NCI-H1092 treated with DMSO at 0.1 percent for 48 hours (cell line): ENCODE results near the gene ACTN4.
A peak's percentile ranks its signal among the peaks of the same experiment; 100 is the strongest.

Source experiments
- DNase-seq: peaks from one replicate; lab custom pipeline; 2025; lab: John Stamatoyannopoulos, UW

Gene ACTN4

DNA sequence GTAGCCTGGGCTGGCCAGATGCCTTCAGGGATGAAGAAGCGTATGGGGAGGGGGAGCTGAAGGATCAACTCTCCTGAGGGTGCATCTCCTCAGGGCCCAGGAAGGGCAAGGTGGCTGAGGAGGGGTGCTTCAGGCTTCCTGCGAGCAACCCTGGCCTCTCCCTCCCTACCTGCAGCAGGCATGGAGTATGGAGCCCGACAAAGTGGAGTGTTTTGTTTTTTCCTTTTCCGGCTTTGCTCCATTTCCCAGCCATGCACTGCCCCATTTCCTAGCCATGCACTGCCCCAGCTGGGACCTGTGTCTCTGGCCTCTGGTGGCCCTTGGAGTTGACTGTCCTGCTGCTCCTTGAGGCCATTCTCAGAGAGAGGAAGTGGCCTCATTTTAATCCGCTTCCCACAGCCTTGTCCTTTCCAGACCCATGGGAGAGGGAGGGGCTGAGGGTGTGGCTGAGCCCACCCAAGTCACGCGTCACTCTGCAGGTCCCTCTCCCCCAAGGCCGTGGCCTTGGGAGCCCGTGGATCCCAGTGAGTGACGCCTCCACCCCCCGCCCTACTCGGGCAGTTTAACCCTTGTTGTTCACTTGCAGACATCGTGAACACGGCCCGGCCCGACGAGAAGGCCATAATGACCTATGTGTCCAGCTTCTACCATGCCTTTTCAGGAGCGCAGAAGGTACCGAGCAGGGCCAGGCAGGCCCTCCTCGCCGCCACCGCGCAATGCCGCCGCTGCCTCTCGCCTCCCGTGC lies 62.4 kb downstream of the ACTN4 start:
- no peak for DNase-seq

DNA sequence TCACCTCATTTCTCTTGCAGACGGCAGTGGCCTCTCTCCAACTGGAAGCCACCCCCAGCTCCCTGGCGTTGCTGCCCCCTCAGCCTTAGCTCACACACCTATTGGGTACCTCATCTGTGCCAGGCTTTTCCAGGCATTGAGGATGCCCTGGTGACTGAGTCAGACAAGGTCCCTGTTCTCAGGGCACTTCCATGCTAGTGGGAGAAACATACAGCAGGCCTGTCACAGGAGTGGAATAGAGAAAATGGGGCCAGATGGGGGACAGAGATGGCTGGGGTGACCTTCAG lies 62.9 kb downstream of the ACTN4 start:
- no peak for DNase-seq

DNA sequence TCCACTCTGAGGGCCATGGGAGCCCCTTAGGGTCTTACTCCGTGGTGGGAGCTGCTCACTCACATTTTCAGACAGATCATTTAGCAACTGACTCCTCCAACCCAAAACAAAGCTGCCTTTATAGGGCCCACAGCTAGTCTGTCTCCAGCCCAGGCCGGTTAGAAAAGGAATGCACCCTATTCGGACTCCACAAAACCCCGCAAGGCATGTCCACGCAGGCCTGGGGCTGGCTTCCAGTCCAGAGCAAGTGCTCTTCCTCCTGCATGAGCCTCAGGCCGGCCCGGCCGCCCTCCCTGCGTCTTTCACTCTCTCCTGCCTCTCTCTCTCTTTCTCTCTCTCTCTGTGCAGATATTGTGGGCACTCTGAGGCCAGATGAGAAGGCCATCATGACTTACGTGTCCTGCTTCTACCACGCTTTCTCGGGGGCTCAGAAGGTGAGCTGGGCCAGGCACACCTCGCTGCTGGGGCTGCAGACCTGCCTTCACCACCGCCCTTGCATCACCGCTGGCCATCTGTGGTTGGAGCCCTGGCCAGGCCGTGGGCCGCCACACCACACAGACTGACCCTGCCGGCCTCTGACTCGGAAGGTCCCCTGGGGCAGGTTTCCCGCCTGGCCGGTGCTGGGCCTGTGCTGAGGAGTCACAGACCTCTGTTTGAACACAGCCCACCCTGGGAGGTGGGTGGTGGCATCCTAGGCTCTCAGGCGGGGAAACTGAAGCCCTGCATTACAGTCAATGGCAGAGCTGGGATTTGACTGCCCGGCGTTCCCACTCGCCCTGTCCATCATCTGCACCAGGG lies 63.7 kb downstream of the ACTN4 start:
- no peak for DNase-seq

DNA sequence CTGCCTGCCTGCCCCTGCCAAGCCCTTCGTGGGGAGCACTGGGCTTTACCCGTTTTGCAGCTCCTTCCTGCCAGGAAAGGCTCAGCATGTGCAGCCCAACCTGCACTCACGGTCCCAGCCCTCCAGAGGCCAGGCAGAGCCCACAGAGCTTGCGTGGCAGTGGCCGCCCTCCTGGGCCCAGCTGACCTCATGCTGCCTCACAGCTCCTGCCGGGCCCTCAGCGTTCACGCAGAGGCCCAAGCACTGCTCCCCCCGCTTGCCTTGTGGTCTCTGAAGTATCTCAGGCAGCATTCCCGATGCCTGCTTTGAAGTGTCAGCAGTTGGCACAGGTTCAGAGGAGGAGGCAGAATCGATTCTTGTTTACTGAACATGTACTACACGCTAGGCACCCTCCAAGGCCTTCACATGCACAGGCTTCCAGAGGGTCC lies 64.3 kb downstream of the ACTN4 start:
- no peak for DNase-seq

DNA sequence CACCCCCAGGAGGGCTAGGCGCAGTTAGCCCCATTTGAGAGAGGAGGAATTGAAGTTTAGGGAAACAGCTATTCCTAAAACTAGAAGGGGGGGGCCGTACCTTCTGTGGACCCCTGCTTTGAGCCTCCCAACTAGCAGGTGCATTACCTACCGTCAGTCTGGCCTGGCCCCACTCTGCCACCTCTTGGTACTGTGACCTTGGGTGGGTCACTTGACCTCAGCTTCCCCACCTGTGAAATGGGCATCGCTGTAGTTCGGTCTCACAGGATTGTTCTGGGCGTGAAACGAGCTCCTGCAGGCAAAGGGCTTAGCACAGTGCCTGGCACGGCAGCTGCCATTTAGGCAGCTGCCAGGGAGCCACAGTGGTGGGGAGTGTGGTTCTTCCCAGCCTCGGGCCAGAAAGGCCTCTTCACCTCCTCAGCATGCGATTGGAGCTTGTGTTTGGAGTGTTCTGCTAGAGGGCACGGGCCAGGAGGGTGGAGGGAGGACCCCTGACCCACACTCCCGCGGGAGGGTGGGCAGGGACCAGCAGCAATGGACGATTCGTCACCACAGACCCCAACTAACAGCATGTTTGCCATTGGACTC lies 64.8 kb downstream of the ACTN4 start:
- DNase-seq: no peak

DNA sequence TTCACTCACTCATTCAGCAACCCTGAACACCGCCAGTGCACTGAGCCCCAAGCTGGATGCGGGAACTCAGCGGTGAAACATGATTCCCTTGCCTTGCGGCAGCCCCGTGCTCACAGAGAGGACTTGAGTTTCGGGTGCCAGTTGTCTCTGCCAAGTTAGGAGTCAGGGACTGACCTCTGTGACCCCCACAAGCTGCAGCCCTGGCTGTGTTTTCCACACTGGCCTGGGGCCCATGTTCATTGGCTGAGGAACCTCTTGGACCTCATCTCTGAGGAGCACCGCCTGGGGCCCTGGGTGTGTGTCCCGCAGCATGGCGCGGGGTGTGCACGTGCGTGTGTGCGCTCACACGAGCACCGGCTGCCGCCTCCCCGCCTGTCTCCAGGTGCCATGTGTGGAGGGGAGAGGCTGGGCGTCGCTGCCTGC lies 65.8 kb downstream of the ACTN4 start:
- no peak for DNase-seq

DNA sequence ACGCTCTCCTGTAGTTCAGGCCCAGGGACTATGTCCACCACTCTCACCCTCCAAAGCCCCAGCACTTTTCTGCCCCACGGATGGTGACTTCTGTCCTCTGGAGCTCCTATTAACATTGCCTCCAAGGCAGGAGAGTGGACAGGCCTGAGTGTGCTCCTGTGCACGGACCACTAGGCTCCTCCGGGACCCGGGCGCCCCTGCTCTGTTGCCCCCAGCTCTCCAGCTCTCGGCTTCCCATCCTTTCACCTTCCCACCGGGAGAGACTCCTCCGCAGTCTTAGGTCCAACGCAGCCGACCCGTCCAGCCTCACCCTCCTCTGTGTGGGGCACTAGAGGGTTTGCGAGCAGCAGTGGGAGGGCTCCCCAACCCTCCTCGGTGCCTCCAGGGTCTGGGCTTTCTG lies 66.4 kb downstream of the ACTN4 start:
- no peak for DNase-seq

DNA sequence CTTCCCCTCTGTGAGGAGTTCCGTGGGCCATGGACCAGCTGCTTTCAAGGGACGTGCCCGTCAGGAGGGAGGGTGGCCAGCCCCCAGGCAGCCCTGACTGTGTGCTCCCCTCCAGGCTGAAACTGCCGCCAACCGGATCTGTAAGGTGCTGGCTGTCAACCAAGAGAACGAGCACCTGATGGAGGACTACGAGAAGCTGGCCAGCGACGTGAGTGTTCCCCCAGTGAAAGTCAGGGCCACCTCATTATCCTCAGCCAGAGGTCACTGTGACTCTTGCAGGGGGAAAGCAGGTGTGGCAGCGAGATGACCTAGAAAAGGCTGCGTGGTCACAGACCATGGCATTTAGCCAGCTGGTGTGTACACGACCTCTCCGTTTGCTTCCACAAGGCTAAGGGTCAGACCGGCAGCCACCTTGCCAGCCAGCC lies 66.9 kb downstream of the ACTN4 start:
- no peak for DNase-seq

DNA sequence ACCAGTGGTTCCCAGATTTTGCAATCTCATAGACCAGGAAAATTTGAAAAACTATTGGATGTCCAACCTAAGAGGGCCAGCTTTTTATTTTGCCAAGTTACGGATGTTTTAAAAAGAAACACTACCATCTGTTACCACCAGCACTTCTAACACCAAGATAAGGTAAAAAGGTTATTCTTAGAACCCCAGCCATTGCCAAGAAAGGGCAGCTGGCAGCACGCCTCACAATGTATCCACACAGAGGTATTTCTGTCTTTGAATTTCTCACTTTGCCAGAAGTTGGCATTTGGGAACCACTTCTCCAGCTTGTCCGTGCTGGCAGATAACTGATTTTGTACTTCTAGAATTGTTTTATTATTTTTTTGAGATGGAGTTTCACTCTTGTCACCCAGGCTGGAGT lies 68.1 kb downstream of the ACTN4 start:
- no peak for DNase-seq

DNA sequence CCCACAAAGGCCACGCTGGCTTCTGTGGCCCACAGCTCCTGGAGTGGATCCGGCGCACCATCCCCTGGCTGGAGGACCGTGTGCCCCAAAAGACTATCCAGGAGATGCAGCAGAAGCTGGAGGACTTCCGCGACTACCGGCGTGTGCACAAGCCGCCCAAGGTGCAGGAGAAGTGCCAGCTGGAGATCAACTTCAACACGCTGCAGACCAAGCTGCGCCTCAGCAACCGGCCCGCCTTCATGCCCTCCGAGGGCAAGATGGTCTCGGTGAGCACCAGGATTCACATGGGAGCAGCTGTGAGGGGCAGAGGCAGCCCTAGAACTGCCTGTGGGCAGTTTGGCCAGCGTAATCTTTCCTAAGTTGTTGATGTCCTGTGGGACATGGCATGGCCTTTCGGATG lies 69.6 kb downstream of the ACTN4 start:
- no peak for DNase-seq

DNA sequence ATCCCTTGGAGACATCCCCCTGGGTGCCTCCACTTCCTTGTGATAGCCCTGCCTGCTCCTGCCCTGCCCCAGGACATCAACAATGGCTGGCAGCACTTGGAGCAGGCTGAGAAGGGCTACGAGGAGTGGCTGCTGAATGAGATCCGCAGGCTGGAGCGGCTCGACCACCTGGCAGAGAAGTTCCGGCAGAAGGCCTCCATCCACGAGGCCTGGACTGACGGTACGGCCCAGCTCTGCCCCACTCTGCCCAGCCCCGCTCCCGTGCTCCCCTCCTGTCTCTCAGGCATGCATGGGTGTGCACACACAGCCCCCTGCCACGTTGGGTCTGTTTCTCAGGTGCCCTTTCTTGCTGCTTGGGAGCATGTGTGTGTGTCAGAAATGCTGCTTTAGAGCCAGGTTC lies 70.4 kb downstream of the ACTN4 start:
- DNase-seq: no peak

DNA sequence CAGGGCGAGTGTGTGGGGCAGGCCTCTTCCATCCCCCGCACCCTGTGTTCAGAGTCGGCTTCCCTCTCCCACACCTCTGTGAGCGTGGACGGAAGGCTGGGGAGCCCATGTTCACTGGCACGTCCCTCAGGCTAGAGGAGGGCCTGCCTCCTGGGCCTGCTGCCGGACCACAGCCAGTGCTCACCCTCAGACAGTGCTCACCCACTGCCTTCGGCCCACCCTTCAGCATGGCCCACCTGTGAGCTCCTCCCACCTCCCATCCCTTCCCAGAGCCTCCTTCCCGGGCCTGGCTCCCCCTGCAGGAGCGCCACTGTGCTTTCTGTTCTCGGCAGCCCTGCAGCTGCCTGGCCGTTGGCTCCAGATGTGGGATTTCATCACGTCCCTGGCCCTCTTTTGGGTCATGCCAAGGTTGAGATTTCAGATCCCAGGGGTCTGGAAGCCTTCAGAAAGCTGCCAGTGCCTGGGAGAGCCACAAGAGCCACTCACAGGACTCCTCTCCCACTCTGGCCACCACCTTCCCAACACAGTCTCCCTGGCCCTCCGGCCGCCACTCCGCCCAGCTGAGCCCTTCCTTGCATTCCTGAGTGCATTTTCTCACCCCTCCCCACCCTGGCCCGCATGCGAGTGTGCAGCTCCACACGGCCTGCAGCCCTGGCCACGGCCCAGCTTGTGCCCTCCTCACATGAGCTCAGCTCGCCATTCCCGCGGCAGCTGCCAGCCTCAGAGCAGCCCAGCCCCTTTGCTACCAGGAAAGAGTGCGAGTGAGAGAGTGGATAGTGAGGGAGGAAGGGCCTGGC lies 71.5 kb downstream of the ACTN4 start:
- DNase-seq: no peak

DNA sequence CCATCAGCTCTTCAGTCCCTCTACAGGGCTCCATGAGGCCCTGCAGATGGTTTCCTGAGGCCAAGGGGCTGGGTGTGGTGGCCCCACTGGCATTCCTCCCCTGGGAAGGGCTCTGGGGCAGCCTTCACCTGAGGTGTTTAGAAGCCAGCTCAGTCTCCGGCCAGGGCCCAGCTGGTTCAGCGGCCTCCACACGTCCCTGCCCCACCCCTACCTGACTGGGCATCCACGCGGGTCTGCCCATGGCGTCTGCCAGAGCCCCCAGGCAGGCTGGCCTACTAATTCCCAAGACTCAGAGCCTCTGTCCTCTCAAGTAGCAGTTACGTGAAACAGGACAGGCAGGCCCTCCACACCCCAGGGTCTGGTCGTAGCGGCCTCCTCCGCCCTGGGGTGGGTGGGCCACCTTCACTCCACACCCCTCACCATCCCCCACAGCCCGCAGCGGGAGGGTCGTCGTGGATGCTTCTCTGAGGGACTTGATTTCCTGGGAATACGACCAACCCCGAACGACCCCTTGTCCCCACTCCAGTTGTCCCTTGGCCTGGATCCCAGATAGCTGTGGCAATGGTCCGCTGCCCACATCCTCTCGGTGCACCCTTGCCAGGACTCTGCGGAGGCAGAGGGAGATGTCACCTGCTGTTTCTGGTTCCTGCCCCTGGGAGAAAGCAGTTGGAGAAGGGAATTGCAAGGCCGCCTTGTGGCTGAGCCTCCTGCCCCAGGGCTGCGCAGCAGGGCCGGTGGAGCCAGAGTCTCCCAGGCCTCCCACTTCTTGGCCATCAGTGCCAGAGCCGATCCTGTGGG lies 72.5 kb downstream of the ACTN4 start:
- DNase-seq: peak; percentile 16

DNA sequence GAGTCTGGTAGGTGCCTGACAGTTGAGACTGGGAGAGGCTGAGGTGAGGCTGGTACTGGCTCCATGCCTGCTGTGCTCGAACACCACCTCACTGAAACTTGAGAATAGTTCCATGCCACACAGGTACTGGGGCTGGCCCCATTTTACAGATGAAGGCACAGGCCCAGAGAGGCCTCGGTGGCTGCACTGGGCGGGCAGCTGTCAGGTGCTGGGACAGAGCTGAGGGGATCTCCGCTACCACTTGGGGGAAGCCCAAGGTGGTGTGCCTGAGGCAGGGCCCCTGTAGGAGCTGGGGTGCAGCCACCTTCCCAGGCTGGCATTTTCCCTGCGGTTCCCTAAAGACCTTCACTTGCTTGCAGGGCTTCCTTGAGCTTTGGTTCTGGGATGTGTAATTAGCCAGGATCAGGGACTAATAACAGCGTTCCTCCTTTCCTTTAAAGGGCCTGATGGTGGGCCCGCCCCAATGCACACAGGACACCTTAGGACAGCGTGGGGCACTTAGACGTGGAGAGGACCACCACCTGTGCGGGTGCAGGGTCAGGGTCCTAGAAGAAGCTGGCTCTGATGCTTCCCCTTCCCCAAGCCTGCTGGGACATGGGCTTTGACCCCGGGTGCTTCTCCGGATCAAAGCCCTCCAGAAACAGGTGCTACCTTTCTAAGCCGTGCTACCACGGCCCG lies 73.2 kb downstream of the ACTN4 start:
- no peak for DNase-seq

DNA sequence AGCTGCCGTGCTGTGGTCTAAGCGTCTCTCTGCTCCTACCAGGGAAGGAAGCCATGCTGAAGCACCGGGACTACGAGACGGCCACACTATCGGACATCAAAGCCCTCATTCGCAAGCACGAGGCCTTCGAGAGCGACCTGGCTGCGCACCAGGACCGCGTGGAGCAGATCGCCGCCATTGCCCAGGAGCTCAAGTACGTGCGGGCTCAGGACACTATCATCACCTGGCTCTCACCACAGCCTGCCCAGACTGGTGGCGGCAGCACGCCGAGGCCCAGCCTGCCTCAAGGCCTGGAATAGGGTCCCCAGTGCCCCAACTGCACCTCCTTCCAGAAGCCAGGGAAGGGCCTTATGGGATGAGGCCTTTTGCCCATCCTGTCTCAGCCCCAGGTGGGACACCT lies 74.0 kb downstream of the ACTN4 start:
- no peak for DNase-seq

DNA sequence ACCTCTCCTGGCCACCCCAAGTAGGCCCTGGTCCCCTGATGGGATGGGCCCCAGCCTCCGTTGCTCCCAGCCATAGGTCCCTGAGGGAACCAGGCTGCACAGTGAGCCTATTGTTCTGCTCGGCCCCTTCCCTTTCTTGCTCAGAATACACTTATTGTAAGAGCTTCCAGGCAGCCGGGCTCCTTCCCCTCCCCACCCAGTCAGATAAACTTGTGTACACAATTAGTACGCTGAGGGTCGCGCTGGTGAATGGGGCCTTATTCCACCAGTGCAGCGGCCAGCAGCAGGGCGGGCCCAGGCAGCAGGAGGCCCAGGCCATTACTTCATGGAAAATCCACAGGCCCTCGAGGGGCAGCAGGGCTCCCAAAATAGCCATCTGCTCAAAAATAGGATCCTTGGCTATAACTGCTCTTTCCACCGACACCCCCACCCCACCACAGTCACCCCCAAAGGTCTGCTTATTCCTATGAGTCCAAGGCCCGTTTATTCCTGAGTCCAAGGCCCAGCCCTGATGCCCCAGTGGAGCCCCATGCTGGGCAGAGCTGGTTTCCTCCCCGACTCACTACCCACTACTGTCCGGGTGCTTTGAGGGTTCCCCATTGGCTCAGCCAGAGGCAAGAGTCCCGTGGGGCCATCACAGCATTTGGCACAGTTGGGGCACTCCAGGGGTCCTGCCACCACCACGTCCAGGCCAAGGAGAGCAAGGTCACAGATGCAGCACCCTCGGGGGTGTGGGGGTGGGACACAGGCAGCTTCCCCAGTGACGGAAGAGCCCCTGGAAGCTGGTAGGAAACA lies 74.7 kb downstream of the ACTN4 start:
- no peak for DNase-seq

DNA sequence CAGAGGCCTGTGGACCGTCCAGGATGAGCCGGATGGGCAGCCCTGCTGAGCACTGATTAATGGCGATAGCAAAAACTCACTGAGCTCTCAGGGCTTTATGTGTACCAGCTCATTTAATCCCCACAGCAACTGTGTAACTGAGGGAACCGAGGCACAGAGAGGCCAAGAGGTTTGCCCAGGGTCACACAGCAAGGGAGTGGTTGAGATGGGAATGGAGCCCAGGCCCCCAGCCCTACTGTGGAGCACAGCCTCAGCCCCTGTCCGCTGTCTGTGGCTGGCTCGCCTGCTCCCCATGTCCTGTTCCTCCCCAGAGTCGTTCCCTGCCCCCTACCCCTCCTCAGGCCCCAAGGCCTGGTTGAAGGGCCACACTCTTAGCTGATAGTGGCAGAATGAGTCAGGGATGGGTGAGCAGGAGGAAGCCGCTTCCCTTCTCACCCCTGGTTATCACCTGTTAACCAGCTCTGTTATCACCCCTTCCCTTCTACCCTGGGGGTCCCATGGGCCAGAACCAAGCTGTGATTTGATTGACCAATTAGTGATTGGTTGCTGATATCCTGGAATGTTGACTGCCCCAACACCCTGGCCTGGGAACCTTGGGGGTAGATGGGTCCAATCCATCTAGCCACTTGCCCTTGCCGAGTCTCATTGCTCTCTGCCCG lies 75.6 kb downstream of the ACTN4 start:
- no peak for DNase-seq

DNA sequence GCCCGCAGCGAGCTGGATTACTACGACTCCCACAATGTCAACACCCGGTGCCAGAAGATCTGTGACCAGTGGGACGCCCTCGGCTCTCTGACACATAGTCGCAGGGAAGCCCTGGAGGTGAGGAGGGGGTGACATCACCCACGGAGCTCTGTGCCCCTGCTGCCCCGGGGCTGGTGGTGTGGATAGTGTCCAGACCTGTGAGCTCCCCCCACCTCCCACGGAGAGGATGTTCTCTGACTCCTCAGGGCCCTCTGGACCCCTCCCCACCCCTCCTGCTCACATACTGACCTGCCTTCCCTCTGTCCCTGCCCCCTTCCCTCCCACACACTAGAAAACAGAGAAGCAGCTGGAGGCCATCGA lies 76.1 kb downstream of the ACTN4 start:
- no peak for DNase-seq

DNA sequence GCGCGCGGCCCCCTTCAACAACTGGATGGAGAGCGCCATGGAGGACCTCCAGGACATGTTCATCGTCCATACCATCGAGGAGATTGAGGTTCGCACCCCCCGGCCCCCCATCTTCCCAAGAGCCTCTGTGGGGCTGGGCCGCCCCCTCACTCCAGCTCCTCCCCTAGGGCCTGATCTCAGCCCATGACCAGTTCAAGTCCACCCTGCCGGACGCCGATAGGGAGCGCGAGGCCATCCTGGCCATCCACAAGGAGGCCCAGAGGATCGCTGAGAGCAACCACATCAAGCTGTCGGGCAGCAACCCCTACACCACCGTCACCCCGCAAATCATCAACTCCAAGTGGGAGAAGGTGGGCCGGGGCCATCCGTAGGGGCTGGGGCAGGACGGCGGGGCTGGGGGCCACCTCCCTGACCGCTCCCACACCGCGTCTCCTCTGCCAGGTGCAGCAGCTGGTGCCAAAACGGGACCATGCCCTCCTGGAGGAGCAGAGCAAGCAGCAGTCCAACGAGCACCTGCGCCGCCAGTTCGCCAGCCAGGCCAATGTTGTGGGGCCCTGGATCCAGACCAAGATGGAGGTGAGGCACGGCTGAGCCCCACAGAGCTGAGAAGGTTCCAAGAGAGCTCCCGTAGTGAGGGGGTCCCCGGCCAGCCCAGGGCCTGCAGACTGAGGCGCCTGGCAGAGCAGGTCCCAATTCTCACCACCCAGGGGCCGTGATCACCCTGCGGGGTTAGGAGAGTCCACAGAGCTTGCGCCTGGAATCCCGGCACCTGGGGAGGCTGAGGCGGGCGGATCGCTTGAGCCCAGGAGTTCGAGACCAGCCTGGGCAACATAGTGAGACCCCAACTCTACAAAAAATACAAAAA lies 76.8 kb downstream of the ACTN4 start:
- DNase-seq: no peak
